Sigmoid colon (tissue), 4 donors: Measurements from ENCODE around the gene MPHOSPH10.

ENCODE experiments used
- EP300 ChIP-seq, 4 donors: sonication (generic); formaldehyde crosslinking; IDR thresholded peaks; one replicate each; pipeline ENCODE4 v1.6.1; 2017; ENCODE audit warnings: antibody characterized with exemption in 4 of 4
- POLR2A ChIP-seq, 2 donors: fragments of 450-650 bp; IDR thresholded peaks; one replicate each; pipeline ENCODE4 v1.6.1; 2016; ENCODE audit warnings: antibody characterized with exemption in 2 of 2, mild to moderate bottlenecking in 2 of 2, moderate library complexity in 2 of 2
- POLR2AphosphoS5 ChIP-seq, 4 donors: sonication (generic); formaldehyde crosslinking; IDR thresholded peaks; one replicate each; pipeline ENCODE4 v1.6.1; 2017; ENCODE audit warnings: antibody characterized with exemption in 4 of 4
- TF ChIP-seq, protein P1 (sequence below), 4 experiments: fragments of 450-650 bp in 3 of 4; fragments of 200-600 bp in 1 of 4; IDR thresholded peaks; one replicate each; pipeline ENCODE4 v1.5.1; 2016 to 2019; ENCODE audit warnings: antibody characterized with exemption in 4 of 4, mild to moderate bottlenecking in 3 of 4, moderate library complexity in 2 of 4

DNA sequence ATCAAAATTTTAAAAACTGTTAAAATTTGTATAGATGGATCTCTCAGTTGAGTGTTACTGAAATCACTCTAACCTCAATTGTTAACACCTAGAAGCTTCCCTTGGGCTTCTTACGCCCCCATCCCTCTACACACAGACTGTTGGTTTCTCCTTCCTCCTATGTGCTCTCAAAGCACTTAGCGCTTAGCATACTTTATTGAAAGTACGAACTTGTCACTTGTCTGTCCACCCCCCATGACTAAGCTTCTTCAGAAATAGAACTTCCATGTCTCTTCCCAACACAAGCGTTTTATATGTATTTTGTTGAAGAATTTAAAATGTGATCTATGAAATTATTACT lies 441 bp downstream of the MPHOSPH10 start:
- TF ChIP-seq EP300 (IDR thresholded peaks at IDR 0.05) = no peak
- TF ChIP-seq, protein P1, sequence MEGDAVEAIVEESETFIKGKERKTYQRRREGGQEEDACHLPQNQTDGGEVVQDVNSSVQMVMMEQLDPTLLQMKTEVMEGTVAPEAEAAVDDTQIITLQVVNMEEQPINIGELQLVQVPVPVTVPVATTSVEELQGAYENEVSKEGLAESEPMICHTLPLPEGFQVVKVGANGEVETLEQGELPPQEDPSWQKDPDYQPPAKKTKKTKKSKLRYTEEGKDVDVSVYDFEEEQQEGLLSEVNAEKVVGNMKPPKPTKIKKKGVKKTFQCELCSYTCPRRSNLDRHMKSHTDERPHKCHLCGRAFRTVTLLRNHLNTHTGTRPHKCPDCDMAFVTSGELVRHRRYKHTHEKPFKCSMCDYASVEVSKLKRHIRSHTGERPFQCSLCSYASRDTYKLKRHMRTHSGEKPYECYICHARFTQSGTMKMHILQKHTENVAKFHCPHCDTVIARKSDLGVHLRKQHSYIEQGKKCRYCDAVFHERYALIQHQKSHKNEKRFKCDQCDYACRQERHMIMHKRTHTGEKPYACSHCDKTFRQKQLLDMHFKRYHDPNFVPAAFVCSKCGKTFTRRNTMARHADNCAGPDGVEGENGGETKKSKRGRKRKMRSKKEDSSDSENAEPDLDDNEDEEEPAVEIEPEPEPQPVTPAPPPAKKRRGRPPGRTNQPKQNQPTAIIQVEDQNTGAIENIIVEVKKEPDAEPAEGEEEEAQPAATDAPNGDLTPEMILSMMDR (IDR thresholded peaks at IDR 0.05) = no peak
- no peak for TF ChIP-seq POLR2AphosphoS5 (IDR thresholded peaks at IDR 0.05)
- no peak for TF ChIP-seq POLR2A (IDR thresholded peaks at IDR 0.05)
